Measurements from ENCODE around the gene NOX3. TPM values are rescaled to one million over a fixed set of nuclear protein-coding genes. Genes with fewer than 3 reads are reported as not detected.

Gene NOX3
- total and polyA plus RNA-seq, 9 of the 15 experiments (the other 6 are each of a cell fraction or from before 2014, with no cell fraction given), result not detected

GRCh38 chr6:155354167-155354566 lies 101.5 kb downstream of the NOX3 start (continued):
- no peak for TF ChIP-seq REST (IDR thresholded peaks at IDR 0.05; ENCODE audit: borderline replicate concordance)
- TF ChIP-seq REST (CRISPR knock-in tag; IDR thresholded peaks at IDR 0.05; ENCODE audit: low read depth), result no peak
- TF ChIP-seq ZNF280A (IDR thresholded peaks at IDR 0.05; ENCODE audit: low read depth, partially characterized antibody), result peak; percentile 27
- TF ChIP-seq TRIM28 (IDR thresholded peaks at IDR 0.05), result peak; percentile 97
- TF ChIP-seq TRIM24 (IDR thresholded peaks at IDR 0.05), result peak in 1 of 2 experiments; percentile 47; a peak in 1 of 4 replicates
- TF ChIP-seq RAD51 (IDR thresholded peaks at IDR 0.05; ENCODE audit: borderline replicate concordance, low read depth), result no peak
- no peak for TF ChIP-seq KLF10 (CRISPR knock-in tag; IDR thresholded peaks at IDR 0.05)
- TF ChIP-seq HLTF (IDR thresholded peaks at IDR 0.05), result peak; percentile 86
- TF ChIP-seq ZNF354B (CRISPR knock-in tag; IDR thresholded peaks at IDR 0.05), result no peak
- 0 out of 2 replicates have a peak, but pooled peaks have one; percentile 38 for TF ChIP-seq ZNF280B (CRISPR knock-in tag; IDR thresholded peaks at IDR 0.05)
- no peak for TF ChIP-seq TBL1XR1 (IDR thresholded peaks at IDR 0.05; ENCODE audit: low read length in 2 of 2)
- TF ChIP-seq XRCC3 (IDR thresholded peaks at IDR 0.05), result no peak

Data from K562 (cell line).